A549 (cell line): ENCODE data around the gene SH3TC2. TPM values are rescaled to one million over a fixed set of nuclear protein-coding genes. Genes with fewer than 3 reads are reported as not detected.

Experiments used
- ATAC-seq, 2 experiments: fragments of 200-7000 bp in 1 of 2; fragments of >200 bp in 1 of 2; cut with Nextera tagmentation in 1 of 2; cut with Tn5 transposase in 1 of 2; 3 replicates each; pipeline versions ENCODE4 v1.8.0 to v1.9.1; 2018 to 2020; ENCODE audit warnings: mild to moderate bottlenecking in 1 of 2, moderate library complexity in 1 of 2
- CTCF ChIA-PET: fragments of 300-600 bp; sonication (Branson Sonifier 250); formaldehyde crosslinking; extraction: SDS; loops from one replicate; lab custom pipeline; 2021; ENCODE audit warnings: antibody characterized with exemption, inconsistent platforms; lab: Yijun Ruan, JAX
- POLR2A ChIA-PET: fragments of 350-600 bp; formaldehyde crosslinking; extraction: SDS; loops from one replicate; lab custom pipeline; 2021; ENCODE audit warnings: antibody characterized with exemption, inconsistent platforms; lab: Yijun Ruan, JAX
- DNase-seq, 2 experiments: peaks; one replicate each; pipeline versions ENCODE4 v3.0.0 to v3.0.0-alpha.2; 2011 to 2016; ENCODE audit warnings: low read depth in 1 of 2, low spot score in 1 of 2
- FAIRE-seq: peaks from 2 replicates; lab custom pipeline; 2011; peaks lifted over from hg19 to GRCh38; lab: Jason Lieb, UNC
- H3K27ac ChIP-seq, 2 experiments: fragments of >200 bp; sonication (Bioruptor Twin); formaldehyde crosslinking; 3 replicates each; pipeline ENCODE4 v1.5.1; 2016 to 2017
- H3K4me1 ChIP-seq: fragments of >200 bp; sonication (Bioruptor Twin); formaldehyde crosslinking; 3 replicates; pipeline ENCODE4 v1.6.1; 2016
- H3K4me2 ChIP-seq: fragments of >200 bp; sonication (Bioruptor Twin); formaldehyde crosslinking; 3 replicates; pipeline ENCODE4 v1.6.1; 2016
- H3K4me3 ChIP-seq: fragments of >200 bp; sonication (Bioruptor Twin); formaldehyde crosslinking; 3 replicates; pipeline ENCODE4 v1.5.1; 2016
- H3K9me3 ChIP-seq: fragments of >200 bp; sonication (Bioruptor Twin); formaldehyde crosslinking; 3 replicates; pipeline ENCODE4 v1.6.1; 2016
- ATOH8 ChIP-seq: fragments of 250-450 bp; sonication (Bioruptor Pico); IDR thresholded peaks from 2 replicates; pipeline ENCODE4 v1.5.0; 2020; ENCODE audit warnings: low read depth, mild to moderate bottlenecking, moderate library complexity
- BCL3 ChIP-seq: fragments of >200 bp; sonication (Bioruptor Twin); formaldehyde crosslinking; IDR thresholded peaks from 3 replicates; pipeline ENCODE4 v1.6.1; 2016
- BHLHE40 ChIP-seq: IDR thresholded peaks from 2 replicates; pipeline ENCODE4 v1.6.1; 2012; ENCODE audit warnings: low read depth, low read length, inconsistent platforms
- CHD2 ChIP-seq: fragments of 150-350 bp; IDR thresholded peaks from 2 replicates; pipeline ENCODE4 v1.6.1; 2014; ENCODE audit warnings: low read length; ENCODE audit not compliant: partially characterized antibody
- CTCF ChIP-seq: fragments of >200 bp; sonication (Bioruptor Twin); formaldehyde crosslinking; IDR thresholded peaks from 3 replicates; pipeline ENCODE4 v1.5.1; 2016
- EHF ChIP-seq: fragments of 250-450 bp; sonication (Bioruptor Pico); IDR thresholded peaks from 2 replicates; pipeline ENCODE4 v1.5.0; 2020; ENCODE audit warnings: mild to moderate bottlenecking
- EHMT2 ChIP-seq: fragments of 200-600 bp; sonication (generic); IDR thresholded peaks from 2 replicates; pipeline ENCODE4 v1.6.1; 2016; ENCODE audit warnings: antibody characterized with exemption, low read depth, mild to moderate bottlenecking, moderate library complexity
- ELK1 ChIP-seq: fragments of 150-350 bp; IDR thresholded peaks from 2 replicates; pipeline ENCODE4 v1.6.1; 2014; ENCODE audit warnings: low read depth, mild to moderate bottlenecking, low read length
- EP300 ChIP-seq, 2 experiments: fragments of >200 bp; sonication (Bioruptor Twin); formaldehyde crosslinking; IDR thresholded peaks; 2 replicates in 1 of 2; 3 replicates in 1 of 2; pipeline ENCODE4 v1.6.1; 2016 to 2017
- FOXS1 ChIP-seq: fragments of 250-450 bp; sonication (Bioruptor Pico); IDR thresholded peaks from 2 replicates; pipeline ENCODE4 v1.5.0; 2020; ENCODE audit warnings: mild to moderate bottlenecking, moderate library complexity
- HES2 ChIP-seq: fragments of >200 bp; sonication (Bioruptor Twin); formaldehyde crosslinking; IDR thresholded peaks from 2 replicates; pipeline ENCODE4 v1.6.1; 2016
- HMGXB4 ChIP-seq: fragments of 250-450 bp; sonication (Bioruptor Pico); IDR thresholded peaks from 2 replicates; pipeline ENCODE4 v1.5.0; 2021; ENCODE audit warnings: mild to moderate bottlenecking, moderate library complexity, borderline replicate concordance
- HOXB5 ChIP-seq: fragments of 250-450 bp; sonication (Bioruptor Pico); IDR thresholded peaks from 2 replicates; pipeline ENCODE4 v1.5.0; 2020; ENCODE audit warnings: mild to moderate bottlenecking, moderate library complexity
- JUN ChIP-seq, 2 experiments: fragments of >200 bp; sonication (Bioruptor Twin); formaldehyde crosslinking; IDR thresholded peaks; 2 replicates in 1 of 2; 3 replicates in 1 of 2; pipeline ENCODE4 v1.6.1; 2016 to 2017
- JUNB ChIP-seq: fragments of >200 bp; sonication (Bioruptor Twin); formaldehyde crosslinking; IDR thresholded peaks from 2 replicates; pipeline ENCODE4 v1.6.1; 2016
- MAX ChIP-seq: IDR thresholded peaks from 2 replicates; pipeline ENCODE4 v1.6.1; 2012
- MAZ ChIP-seq: fragments of 150-350 bp; IDR thresholded peaks from 2 replicates; pipeline ENCODE4 v1.6.1; 2014; ENCODE audit warnings: antibody characterized with exemption, low read depth, low read length, borderline replicate concordance
- MYC ChIP-seq: IDR thresholded peaks from 2 replicates; pipeline ENCODE4 v1.6.1; 2012; ENCODE audit warnings: mild to moderate bottlenecking, inconsistent platforms, low read length, improper control_type of control experiment, borderline replicate concordance
- RCOR1 ChIP-seq: fragments of 150-350 bp; IDR thresholded peaks from 2 replicates; pipeline ENCODE4 v1.6.1; 2014; ENCODE audit warnings: antibody characterized with exemption, low read length, low read depth
- RFX5 ChIP-seq: fragments of 450-650 bp; IDR thresholded peaks from 2 replicates; pipeline ENCODE4 v1.7.1; 2014; ENCODE audit warnings: antibody characterized with exemption, mild to moderate bottlenecking, moderate library complexity
- RNF2 ChIP-seq: fragments of 200-600 bp; sonication (generic); IDR thresholded peaks from 2 replicates; pipeline ENCODE4 v1.6.1; 2016; ENCODE audit warnings: low read depth, mild to moderate bottlenecking, antibody characterized with exemption, moderate library complexity, borderline replicate concordance
- SMC3 ChIP-seq: fragments of >200 bp; sonication (Bioruptor Twin); formaldehyde crosslinking; IDR thresholded peaks from 3 replicates; pipeline ENCODE4 v1.6.1; 2018; ENCODE audit warnings: inconsistent platforms
- USF2 ChIP-seq: fragments of 450-650 bp; IDR thresholded peaks from 2 replicates; pipeline ENCODE4 v1.6.1; 2014; ENCODE audit warnings: antibody characterized with exemption
- ZC3H11A ChIP-seq: fragments of 450-650 bp; IDR thresholded peaks from 2 replicates; pipeline ENCODE4 v1.6.1; 2014; ENCODE audit warnings: antibody characterized with exemption, mild to moderate bottlenecking
- WGBS: methylation state at CpG from one replicate; pipeline ENCODE4 v1.1.6; 2017; ENCODE audit errors: missing lambda C conversion rate; 5-methylcytosine and 5-hydroxymethylcytosine counted together
- polyA plus RNA-seq, 4 experiments: library from polyadenylated mRNA; depleted of rRNA in 3 of 4; stranded (reverse); fragments of >200 nt; fragmentation: RNase III in 1 of 4; extraction: RNeasy Plus Mini Kit Qiagen cat#74134 plus additional on column Dnase treatment in 1 of 4; gene quantifications; 2 replicates in 3 of 4; 3 replicates in 1 of 4; pipeline ENCODE4 v1.2.3, GENCODE V29; 2011 to 2017

The SH3TC2 gene
- polyA plus RNA-seq, 2 of the 4 experiments (the other 2 are of a cell fraction): 0.06 to 0.34 TPM

- FAIRE-seq (no peak), ATAC-seq (no peak), DNase-seq (no peak)
- peaks cover 27% of the 10 kb centered on the region for H3K4me1 ChIP-seq
- 66% methylated on average over 2 of the region's 2 CpGs for WGBS
- no peak for TF ChIP-seq HOXB5
- TF ChIP-seq RNF2: no peak
- TF ChIP-seq USF2: no peak
- no peak for TF ChIP-seq EHMT2
- TF ChIP-seq MAZ: no peak
- no peak for TF ChIP-seq EHF (CRISPR knock-in tag)
- TF ChIP-seq CHD2: no peak
- TF ChIP-seq BHLHE40: no peak
- TF ChIP-seq JUN (IDR thresholded peaks at IDR 0.05): no peak
- TF ChIP-seq ELK1: no peak
- no peak for TF ChIP-seq RFX5
- TF ChIP-seq MAX: no peak
- no peak for TF ChIP-seq FOXS1 (CRISPR knock-in tag)
- no peak for TF ChIP-seq BCL3
- TF ChIP-seq SMC3: no peak
- TF ChIP-seq EP300 (IDR thresholded peaks at IDR 0.05): no peak
- no peak for TF ChIP-seq CTCF
- no peak for TF ChIP-seq HES2
- TF ChIP-seq MYC: no peak
- H3K4me3 ChIP-seq: no peak overlapping the region
- CTCF ChIA-PET: interaction anchor here (0.7 to 2.7 kb wide), 4 partner anchors 11 to 237 kb away, joined by 3 to 15 read pairs (median 4); no protein-coding TSS in a partner anchor
- no peak overlapping the region for H3K4me2 ChIP-seq
- H3K27ac ChIP-seq: no peak overlapping the region
- POLR2A ChIA-PET: no interaction called here
- no peaks in the 10 kb centered on the region for H3K9me3 ChIP-seq
Measured at GRCh38 chr5:148968311-148968710, 94.6 kb downstream of the SH3TC2 start.

GRCh38 chr5:148967783-148968182 lies 95.1 kb downstream of the SH3TC2 start:
- no peak for ATAC-seq
- POLR2A ChIA-PET: no interaction called here
- 82% methylated on average over 4 of the region's 4 CpGs for WGBS
- H3K4me1 ChIP-seq: peaks cover 22% of the 10 kb centered on the region
- H3K9me3 ChIP-seq: no peaks in the 10 kb centered on the region
- no peak overlapping the region for H3K4me2 ChIP-seq
- peak overlapping the region; percentile 7 to 52; a peak in 2 of 6 replicates for H3K27ac ChIP-seq
- FAIRE-seq: no peak
- no peak for DNase-seq
- H3K4me3 ChIP-seq: no peak overlapping the region
- CTCF ChIA-PET: interaction anchor here (0.7 to 2.7 kb wide), 8 partner anchors 10 to 237 kb away, joined by 3 to 15 read pairs (median 4); no protein-coding TSS in a partner anchor
- TF ChIP-seq ATOH8 (CRISPR knock-in tag) (no peak), RCOR1 (no peak), ZC3H11A (no peak), HMGXB4 (CRISPR knock-in tag) (no peak), CTCF (no peak), MAX (no peak), JUNB (no peak), EHF (CRISPR knock-in tag) (no peak), USF2 (no peak), EHMT2 (no peak)
